HG02623 (cell line): ENCODE measurements around the gene MAP2K3.
"Not testable (repeated sequence)": the region's sequence is repeated elsewhere in the genome, so short reads cannot be mapped to it uniquely, and the experiment has no call there.

ENCODE experiments used
- ATAC-seq: cut with Tn5 transposase; IDR thresholded peaks from one replicate; pipeline ENCODE4 v1.9.1; 2021; ENCODE audit warnings: moderate library complexity; ENCODE audit not compliant: unreplicated experiment

The MAP2K3 gene

GRCh38 chr17:21327921-21328320, 43.4 kb downstream of the MAP2K3 start:
- not testable (repeated sequence) for ATAC-seq

GRCh38 chr17:21328778-21329177, 44.3 kb downstream of the MAP2K3 start:
- ATAC-seq: not testable (repeated sequence)

GRCh38 chr17:21330436-21331160, 46.1 kb downstream of the MAP2K3 start:
- no peak for ATAC-seq

- ATAC-seq: not testable (repeated sequence)
These were observed 52.2 kb downstream of the MAP2K3 start for GRCh38 chr17:21336541-21337294.

GRCh38 chr17:21337981-21338625, 53.6 kb downstream of the MAP2K3 start:
- ATAC-seq: not testable (repeated sequence)

GRCh38 chr17:21339011-21339410, 54.5 kb downstream of the MAP2K3 start:
- ATAC-seq: no peak

GRCh38 chr17:21339571-21339970, 55.1 kb downstream of the MAP2K3 start:
- ATAC-seq: not testable (repeated sequence)

GRCh38 chr17:21340407-21340806, 55.9 kb downstream of the MAP2K3 start:
- ATAC-seq: not testable (repeated sequence)

- not testable (repeated sequence) for ATAC-seq
These were observed 56.8 kb downstream of the MAP2K3 start for GRCh38 chr17:21341279-21341678.

GRCh38 chr17:21341925-21342540, 57.5 kb downstream of the MAP2K3 start:
- not testable (repeated sequence) for ATAC-seq

- not testable (repeated sequence) for ATAC-seq
These were observed 58.8 kb downstream of the MAP2K3 start for GRCh38 chr17:21343061-21343949.

GRCh38 chr17:21344801-21345200, 60.3 kb downstream of the MAP2K3 start:
- ATAC-seq: not testable (repeated sequence)

GRCh38 chr17:21345236-21345635, 60.7 kb downstream of the MAP2K3 start:
- no peak for ATAC-seq

- not testable (repeated sequence) for ATAC-seq
These were observed 61.6 kb downstream of the MAP2K3 start for GRCh38 chr17:21346107-21346506.

- ATAC-seq: not testable (repeated sequence)
These were observed 62.2 kb downstream of the MAP2K3 start for GRCh38 chr17:21346651-21347250.

GRCh38 chr17:21347660-21348059, 63.1 kb downstream of the MAP2K3 start:
- not testable (repeated sequence) for ATAC-seq

- not testable (repeated sequence) for ATAC-seq
These were observed 63.8 kb downstream of the MAP2K3 start for GRCh38 chr17:21348081-21348925.

GRCh38 chr17:21348926-21349261, 64.4 kb downstream of the MAP2K3 start:
- ATAC-seq: not testable (repeated sequence)
